Left colon (tissue), 2 donors: ENCODE measurements around the gene ZBTB20. TPM values are rescaled to one million over a fixed set of nuclear protein-coding genes. Genes with fewer than 3 reads are reported as not detected.
"Not testable (repeated sequence)": the region's sequence is repeated elsewhere in the genome, so short reads cannot be mapped to it uniquely, and the experiment has no call there.

Experiments used
- ATAC-seq: fragments of 200-7000 bp; cut with Tn5 transposase; one replicate; pipeline ENCODE4 v1.9.1; 2020; ENCODE audit warnings: mild to moderate bottlenecking, moderate library complexity
- DNase-seq, 2 donors: peaks; one replicate each; pipeline ENCODE4 v3.0.0-alpha.2; 2020
- intact Hi-C, 2 donors: fragments of 100-400 bp; cut with DNase I in 1 of 2; cut with micrococcal nuclease in 1 of 2; formaldehyde crosslinking; loops; one replicate each; pipeline versions ENCODE4 v1.11.2 to v1.14.0; 2022; cut with DNase I, micrococcal nuclease
- total RNA-seq, 2 donors: library from RNA; stranded (reverse); fragmentation: NEBNext Ultra II Directional; extraction: Animal tissue kit (Norgen Biotek cat#: 25700); gene quantifications; one replicate each; pipeline ENCODE4 v1.2.1, GENCODE V29; 2021
- donor health status: DM: no; HTN: no; CAD: no.
- donor health status: DM: yes; HTN: yes; CAD: no.

The ZBTB20 gene
- total RNA-seq, 2 donors from 2014 or later: 27.1 to 27.3 TPM

DNA sequence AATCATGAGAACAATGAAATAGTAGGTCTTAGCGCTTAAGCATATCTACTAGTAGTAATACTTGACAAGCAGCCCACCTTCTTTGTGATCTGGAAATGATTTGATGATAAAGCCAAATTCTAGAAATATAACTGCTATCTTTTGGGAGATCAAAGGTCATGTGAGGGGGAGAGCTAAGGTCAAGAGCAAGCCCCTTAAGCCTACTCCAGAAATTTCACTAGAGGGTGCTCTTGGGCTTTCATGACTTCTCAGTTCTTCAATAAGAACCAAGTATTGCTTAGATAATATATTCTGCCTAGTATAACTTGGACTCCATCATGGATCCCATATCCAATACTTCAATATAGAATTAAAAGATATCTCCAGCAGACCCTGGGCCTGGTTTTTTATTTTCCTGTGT, 319.6 kb downstream of the ZBTB20 start:
- DNase-seq (no peak), ATAC-seq (peak; percentile 72)
- intact Hi-C loops: no loop called here

- ATAC-seq: no peak
- intact Hi-C loops: no loop called here
These were observed 323.1 kb downstream of the ZBTB20 start for GRCh38 chr3:114824014-114824413.

DNA sequence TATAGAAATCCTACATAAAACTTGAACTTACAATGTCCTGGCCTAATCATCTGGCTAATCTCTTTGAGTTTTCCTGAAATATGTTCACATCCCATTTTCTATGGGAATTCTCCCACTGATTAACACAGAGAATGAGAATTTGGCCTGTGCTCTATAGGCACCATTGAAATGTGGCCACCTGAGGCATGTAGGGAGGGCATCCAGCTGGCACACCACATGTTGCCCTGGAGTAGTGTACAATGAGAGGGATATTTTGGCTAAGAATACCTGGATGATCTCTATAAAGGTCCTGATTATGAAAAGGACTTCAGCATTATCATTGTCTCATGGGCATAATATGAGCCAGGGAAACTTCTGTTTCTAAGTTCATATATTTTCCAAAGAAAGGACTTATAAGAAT, 324.0 kb downstream of the ZBTB20 start:
- DNase-seq (no peak), ATAC-seq (no peak)
- intact Hi-C loops: no loop called here

More at GRCh38 chr3:114824014-114824413, 323.1 kb downstream of the ZBTB20 start:
- no peak for DNase-seq

DNA sequence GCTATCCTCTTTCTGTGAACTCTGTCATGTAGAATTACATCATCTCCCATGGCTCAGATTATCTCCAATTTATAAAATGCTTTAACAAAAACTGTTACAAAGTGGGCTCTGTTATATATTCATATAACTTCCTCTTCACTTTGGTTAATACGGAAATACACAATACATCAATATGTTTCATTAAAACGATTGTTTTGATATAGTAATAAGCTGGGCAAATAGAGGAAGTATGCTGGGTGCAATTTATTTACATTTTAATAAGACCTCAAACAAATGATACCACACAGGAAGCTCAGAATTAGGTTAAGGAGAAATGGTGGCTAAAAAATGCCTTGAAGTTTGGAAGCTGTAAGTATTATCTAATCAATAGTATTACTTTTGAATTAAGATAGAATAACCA, 331.0 kb downstream of the ZBTB20 start:
- intact Hi-C loops: no loop called here
- ATAC-seq (no peak), DNase-seq (no peak)

GRCh38 chr3:114812541-114813238, 334.4 kb downstream of the ZBTB20 start:
- DNase-seq, ATAC-seq, intact Hi-C loops: not testable (repeated sequence)

- intact Hi-C loops: no loop called here
- ATAC-seq (peak; percentile 58), DNase-seq (no peak)
These were observed 337.2 kb downstream of the ZBTB20 start for GRCh38 chr3:114809668-114810413.

DNA sequence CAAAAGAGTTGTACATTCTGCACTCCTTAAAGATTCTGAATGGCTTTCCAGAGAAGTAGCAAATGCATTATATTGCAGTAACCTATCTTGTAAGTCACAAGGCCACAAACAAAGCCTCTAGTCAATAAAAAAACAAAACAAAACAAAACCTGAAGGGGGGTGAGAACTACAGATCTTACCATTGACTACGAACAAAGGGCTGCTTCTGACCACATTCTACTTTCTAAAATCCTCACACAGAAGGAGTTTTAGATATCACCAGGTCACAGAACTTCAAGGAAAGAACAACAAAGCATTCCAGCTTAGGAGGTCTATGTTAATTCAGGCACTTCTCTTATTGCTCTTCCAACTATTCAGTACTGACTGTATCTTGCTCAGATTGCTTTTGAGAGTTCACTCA, 343.0 kb downstream of the ZBTB20 start:
- ATAC-seq (no peak), DNase-seq (no peak)
- intact Hi-C loops: no loop called here

GRCh38 chr3:114803042-114803695, 343.9 kb downstream of the ZBTB20 start:
- ATAC-seq (no peak), DNase-seq (no peak)
- intact Hi-C loops: no loop called here

GRCh38 chr3:114800272-114801031, 346.6 kb downstream of the ZBTB20 start:
- no peak for ATAC-seq
- intact Hi-C loops: no loop called here
- no peak for DNase-seq

GRCh38 chr3:114799816-114800215, 347.3 kb downstream of the ZBTB20 start:
- DNase-seq (no peak), ATAC-seq (no peak)
- intact Hi-C loops: no loop called here

DNA sequence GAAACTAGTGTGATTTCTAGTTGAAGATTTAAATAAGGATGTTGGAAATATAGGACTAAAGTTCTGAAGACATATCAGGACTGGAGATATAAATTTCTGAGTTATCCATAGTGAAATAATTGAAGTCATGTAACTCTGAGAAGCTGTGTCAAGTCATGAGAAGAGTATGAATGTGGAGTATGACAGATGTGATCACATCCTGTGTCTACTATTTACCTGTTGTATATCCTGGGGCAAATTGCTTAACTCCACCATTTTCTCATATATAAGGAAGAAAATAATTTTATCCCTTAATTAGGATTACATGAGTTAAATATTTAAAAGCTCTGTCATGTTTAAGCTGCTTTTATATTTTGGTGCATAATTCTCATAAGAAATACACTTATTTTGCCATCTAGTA, 350.3 kb downstream of the ZBTB20 start:
- ATAC-seq (no peak), DNase-seq (no peak)
- intact Hi-C loops: no loop called here

- no peak for ATAC-seq
- DNase-seq: no peak
- intact Hi-C loops: no loop called here
These were observed 352.0 kb downstream of the ZBTB20 start for GRCh38 chr3:114794894-114795630.

DNA sequence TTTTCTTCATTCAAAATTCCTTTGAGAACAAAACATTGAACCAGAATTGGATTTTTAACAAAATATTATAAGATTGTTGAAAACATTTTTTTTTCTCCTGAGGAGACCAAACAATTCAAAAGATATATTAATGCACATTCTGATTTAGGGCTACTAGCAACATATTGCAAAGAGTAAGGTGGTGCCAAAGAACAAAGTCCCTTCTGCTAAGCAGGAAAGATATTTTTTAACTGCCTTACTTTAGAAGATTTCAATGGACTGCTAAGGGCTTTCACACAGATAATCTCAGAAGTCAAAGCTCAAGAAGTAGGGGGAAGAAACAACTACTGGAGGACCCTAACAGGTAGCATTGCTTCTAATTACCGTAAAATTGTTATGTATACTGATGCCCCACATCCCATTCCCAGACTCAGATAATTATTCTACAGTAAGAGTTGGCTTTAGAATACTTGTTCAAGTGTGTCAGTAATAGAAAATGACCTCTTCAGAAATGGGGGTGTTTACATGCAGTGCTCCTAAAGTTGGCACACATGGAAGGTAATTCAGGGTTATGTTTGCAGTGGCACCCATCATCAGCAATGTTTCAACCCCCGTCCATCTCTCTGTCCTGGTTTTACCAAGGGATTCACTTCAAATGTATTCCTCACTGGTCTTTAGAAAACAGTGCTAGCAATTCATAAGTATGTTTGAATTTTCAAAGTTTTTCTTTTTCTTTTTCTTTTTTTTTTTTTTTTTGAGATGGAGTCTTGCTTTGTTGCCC, 354.7 kb downstream of the ZBTB20 start:
- intact Hi-C loops: no loop called here
- ATAC-seq (peak; percentile 64), DNase-seq (no peak)

- DNase-seq (no peak), ATAC-seq (no peak)
- intact Hi-C loops: no loop called here
These were observed 356.3 kb downstream of the ZBTB20 start for GRCh38 chr3:114790752-114791151.

GRCh38 chr3:114789803-114790202, 357.3 kb downstream of the ZBTB20 start:
- intact Hi-C loops: no loop called here
- ATAC-seq (no peak), DNase-seq (no peak)

DNA sequence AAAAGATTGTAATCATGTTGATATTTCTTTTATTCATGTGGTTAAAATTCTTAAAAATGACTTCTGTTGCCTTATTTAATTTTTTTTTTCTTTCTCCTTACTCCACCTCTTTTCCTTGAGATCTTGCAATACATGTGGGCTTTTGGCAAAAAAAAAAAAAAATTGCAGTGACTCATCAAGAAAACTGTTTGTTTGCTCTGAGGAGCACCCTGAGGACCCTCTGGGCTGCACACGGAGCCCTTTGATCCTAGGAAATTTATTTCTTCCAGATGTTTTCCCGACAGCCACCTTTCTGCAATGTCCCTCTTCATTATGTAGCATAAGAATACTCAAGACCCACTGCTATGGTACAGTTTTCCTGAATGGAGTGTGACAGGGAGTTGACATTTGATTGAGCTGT, 371.7 kb downstream of the ZBTB20 start:
- intact Hi-C loops: no loop called here
- ATAC-seq (no peak), DNase-seq (no peak)

GRCh38 chr3:114770874-114771273, 376.2 kb downstream of the ZBTB20 start:
- ATAC-seq: no peak
- DNase-seq: no peak
- intact Hi-C loops: no loop called here

- DNase-seq: peak; percentile 27 to 44
- intact Hi-C loops: no loop called here
- peak; percentile 92 for ATAC-seq
These were observed 383.0 kb downstream of the ZBTB20 start for GRCh38 chr3:114764056-114764492.
